Bronchial epithelial cell (primary cell): ENCODE data around the gene CLEC11A. TPM values are rescaled to one million over a fixed set of nuclear protein-coding genes. Genes with fewer than 3 reads are reported as not detected.

Experiments used
- DNase-seq: peaks from one replicate; pipeline ENCODE4 v3.0.0-alpha.2; 2010; ENCODE audit warnings: low read depth
- FAIRE-seq: peaks from 2 replicates; lab custom pipeline; 2011; peaks lifted over from hg19 to GRCh38; lab: Jason Lieb, UNC
- H3K27me3 ChIP-seq: 2 replicates; pipeline ENCODE4 v1.5.1; 2011; ENCODE audit warnings: low read length; ENCODE audit not compliant: control insufficient read depth, insufficient read depth
- H3K36me3 ChIP-seq: 2 replicates; pipeline ENCODE4 v1.5.1; 2011; ENCODE audit warnings: low read length; ENCODE audit not compliant: control insufficient read depth, insufficient read depth
- H3K4me3 ChIP-seq: 2 replicates; pipeline ENCODE4 v1.5.1; 2011; ENCODE audit warnings: mild to moderate bottlenecking, low read depth, low read length, control low read depth
- CTCF ChIP-seq: IDR thresholded peaks from 2 replicates; pipeline ENCODE4 v1.5.1; 2011; ENCODE audit warnings: mild to moderate bottlenecking, moderate library complexity, low read length, control low read depth, inconsistent platforms; ENCODE audit not compliant: insufficient read depth, severe bottlenecking
- total RNA-seq: library from RNA; depleted of rRNA; stranded (reverse); fragments of >200 nt; gene quantifications from 2 replicates; pipeline ENCODE4 v1.2.1, GENCODE V29; 2014

Gene CLEC11A
- total RNA-seq, 1 donor from 2014 or later, result 0.26 TPM

DNA sequence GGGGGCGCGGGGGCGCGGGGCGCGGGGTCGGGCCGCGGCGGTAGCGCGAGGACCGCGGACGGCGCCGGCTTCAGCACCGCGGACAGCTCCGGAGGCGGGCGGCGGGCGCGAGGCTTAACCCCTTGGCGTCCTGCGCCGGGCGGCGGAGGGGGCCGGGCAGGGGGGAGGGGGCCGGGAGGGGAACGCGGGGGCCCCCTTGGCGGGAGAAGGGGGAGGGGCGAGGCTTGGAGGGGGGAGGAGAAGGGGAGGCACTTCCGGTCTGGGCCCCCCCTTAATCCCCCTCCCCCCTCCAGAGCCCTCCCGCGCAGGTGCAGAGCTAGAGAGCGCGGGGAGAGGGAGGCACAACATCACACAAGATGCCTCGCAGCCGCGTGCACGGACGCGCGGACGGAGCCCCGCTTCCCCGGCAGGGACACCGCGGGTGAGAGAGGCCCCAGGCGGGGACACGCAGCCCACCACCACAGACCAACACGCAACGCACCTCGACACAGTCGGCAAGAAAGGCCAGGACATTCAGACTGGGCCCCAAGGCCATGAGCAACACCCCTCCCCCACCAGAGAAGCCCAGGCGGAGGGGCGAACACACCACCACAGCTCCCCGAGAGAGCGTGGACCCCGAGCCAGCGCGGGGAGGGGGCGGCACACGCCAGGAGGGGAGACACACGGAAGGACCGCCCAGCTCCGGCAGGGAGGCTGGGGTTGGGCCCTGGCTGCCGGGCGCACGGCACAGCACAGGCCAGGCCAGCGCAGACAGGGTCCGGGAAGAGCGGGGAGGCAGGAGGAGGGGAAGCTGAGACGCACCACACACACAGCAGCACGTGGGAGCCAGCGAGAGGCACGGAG, 27.7 kb upstream of the CLEC11A start:
- H3K36me3 ChIP-seq, result no peaks in the 10 kb centered on the region
- DNase-seq (no peak), FAIRE-seq (no peak)
- no peaks in the 10 kb centered on the region for H3K27me3 ChIP-seq
- no peak for TF ChIP-seq CTCF
- H3K4me3 ChIP-seq, result no peak overlapping the region

DNA sequence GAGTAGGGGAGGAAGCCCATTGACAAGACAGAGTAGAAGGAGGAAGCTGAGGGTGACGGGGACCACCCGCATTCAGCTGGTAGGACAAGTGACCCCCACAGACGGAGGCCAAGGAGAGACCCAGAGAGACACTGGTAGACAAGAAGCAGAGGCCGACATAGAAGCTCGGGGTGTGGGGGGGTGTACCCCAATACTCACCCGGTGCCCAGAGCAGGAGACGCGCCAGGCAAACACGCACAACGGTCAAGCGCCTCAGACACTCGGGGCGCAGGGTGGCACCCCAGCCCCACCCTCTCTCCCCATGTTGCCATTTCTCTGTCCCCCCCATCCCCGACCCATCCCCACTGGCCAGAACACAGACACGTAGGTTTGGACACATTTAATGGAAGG, 27.1 kb upstream of the CLEC11A start:
- Histone ChIP-seq H3K27me3 (no peaks in the 10 kb centered on the region), H3K4me3 (no peak overlapping the region), H3K36me3 (no peaks in the 10 kb centered on the region)
- DNase-seq (no peak), FAIRE-seq (no peak)
- no peak for TF ChIP-seq CTCF

DNA sequence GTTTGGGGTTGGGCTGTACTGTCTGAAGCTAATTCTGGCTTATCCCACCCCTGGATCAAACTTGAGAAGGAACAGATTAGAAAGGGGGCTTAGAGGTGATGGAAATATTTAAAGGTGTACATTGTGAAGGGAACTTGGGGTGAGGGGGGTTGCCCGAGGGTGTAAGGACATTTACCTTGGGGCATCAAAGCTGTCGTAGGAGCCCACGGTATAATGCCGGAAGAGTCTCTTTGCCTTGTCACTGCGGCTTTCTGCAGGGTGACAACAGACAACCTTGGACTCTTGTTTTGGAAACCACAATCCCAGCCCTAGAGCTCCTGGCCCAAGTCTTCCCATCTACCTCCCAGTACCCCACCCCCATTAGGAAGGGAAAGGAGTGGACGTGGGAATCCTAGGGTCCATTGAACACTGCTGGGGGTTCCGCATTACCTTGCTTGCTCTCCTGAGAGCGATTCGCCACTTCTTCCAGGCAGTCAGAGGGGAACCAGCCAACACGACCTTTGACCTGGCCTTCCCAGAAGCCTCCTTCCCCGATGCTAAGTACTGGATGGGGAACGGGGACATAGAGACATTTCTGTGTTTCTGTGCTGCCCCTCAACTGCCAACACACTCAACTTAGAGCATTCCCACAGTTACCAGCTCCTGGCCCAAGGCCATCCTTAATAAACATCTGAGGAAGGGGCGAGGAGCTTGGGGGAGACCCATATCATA, 25.6 kb upstream of the CLEC11A start:
- DNase-seq, result no peak
- no peak for FAIRE-seq
- no peaks in the 10 kb centered on the region for H3K27me3 ChIP-seq
- H3K36me3 ChIP-seq, result no peaks in the 10 kb centered on the region
- TF ChIP-seq CTCF, result no peak
- H3K4me3 ChIP-seq, result no peak overlapping the region

GRCh38 chr19:50701367-50701985, 21.7 kb upstream of the CLEC11A start:
- no peak for DNase-seq
- Histone ChIP-seq H3K36me3 (no peaks in the 10 kb centered on the region), H3K4me3 (no peak overlapping the region), H3K27me3 (no peaks in the 10 kb centered on the region)
- no peak for TF ChIP-seq CTCF
- no peak for FAIRE-seq

DNA sequence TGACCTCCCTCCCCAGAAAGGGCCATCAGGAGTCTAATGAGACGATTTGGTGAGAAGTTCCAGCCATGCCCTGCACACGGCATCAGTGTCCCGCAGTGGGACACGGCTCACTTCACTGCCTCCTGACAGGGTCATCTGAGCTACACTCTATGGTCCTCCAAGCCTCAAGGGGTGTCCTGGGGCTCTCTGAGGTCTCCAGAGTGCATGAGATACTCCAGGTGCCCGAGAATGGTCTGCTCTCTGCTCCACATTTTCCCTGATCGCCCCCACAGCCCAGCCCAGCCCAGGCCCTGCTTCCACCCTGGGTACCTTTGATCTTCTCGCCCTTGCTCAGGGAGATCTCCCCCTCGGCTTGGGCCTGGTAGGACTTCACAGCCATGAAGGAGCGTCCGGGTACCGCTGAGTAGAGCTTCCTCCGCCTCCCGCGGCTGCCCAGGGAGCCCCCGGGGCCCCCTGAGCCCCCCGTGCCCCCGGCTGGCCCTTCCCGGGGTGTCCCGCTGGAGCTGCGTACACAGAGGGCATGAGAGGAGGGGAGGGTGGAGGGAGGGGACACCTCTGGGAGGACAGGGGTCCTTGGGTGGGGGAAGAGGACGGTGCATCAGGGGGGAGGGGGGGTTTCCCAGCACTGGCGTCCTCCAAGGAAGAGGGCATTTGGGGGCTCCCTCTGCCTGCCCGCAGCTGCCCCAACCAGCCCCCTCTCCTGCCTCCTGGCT, 20.9 kb upstream of the CLEC11A start:
- Histone ChIP-seq H3K36me3 (no peaks in the 10 kb centered on the region), H3K4me3 (no peak overlapping the region), H3K27me3 (no peaks in the 10 kb centered on the region)
- DNase-seq, result no peak
- FAIRE-seq, result no peak
- TF ChIP-seq CTCF, result no peak
